GM19351 (cell line): ENCODE results near the gene DNAJB12.
"Not testable (repeated sequence)": the region's sequence is repeated elsewhere in the genome, so short reads cannot be mapped to it uniquely, and the experiment has no call there.

Source experiments
- ATAC-seq: cut with Tn5 transposase; IDR thresholded peaks from one replicate; pipeline ENCODE4 v1.9.1; 2021; ENCODE audit warnings: mild to moderate bottlenecking, moderate library complexity; ENCODE audit not compliant: unreplicated experiment

DNAJB12 gene

DNA sequence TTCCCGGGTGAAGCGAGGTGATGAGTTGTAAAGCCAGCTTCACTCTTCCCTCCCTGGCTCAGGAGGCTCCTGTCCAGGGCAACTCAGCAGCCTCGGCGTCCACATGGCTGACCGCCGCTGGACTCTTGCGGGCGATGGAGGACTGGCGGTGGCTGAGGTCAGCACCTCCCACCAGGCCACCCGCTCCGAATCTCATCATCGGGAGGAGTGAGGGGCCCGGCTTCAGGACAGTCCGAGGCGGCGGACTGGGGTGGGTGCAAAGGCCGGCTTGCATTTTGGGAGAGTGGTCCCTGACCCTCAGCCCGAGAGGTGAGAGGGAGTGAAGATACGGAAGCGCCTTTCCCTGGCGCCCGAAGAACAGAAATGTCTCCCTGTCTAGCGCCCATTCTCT lies 759 bp downstream of the DNAJB12 start:
- no peak for ATAC-seq

GRCh38 chr10:72353028-72353964 lies 1.4 kb downstream of the DNAJB12 start:
- no peak for ATAC-seq

- ATAC-seq, result no peak
These were observed 3.2 kb downstream of the DNAJB12 start for GRCh38 chr10:72351479-72351878.

DNA sequence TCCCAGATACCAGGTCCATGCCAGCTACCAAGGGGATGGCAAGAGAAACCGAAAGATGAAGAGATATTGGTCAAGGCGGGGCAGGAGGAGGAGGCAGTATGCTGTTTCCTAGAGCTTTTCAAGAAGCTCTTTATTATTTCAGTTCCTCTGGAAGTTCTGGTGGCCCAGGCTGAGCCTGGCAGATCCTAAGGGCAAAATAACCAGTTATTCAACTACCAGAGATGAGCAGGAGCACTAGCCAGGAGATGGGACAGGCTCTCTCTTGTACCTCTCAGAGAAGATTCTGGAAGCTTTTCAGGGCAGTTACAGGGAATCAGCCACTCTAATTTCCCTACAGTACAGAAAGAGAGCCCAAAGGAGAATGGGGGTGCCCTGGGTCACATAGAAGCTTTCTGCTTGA lies 5.3 kb downstream of the DNAJB12 start:
- no peak for ATAC-seq

- ATAC-seq, result no peak
These were observed 6.4 kb downstream of the DNAJB12 start for GRCh38 chr10:72348282-72348681.

DNA sequence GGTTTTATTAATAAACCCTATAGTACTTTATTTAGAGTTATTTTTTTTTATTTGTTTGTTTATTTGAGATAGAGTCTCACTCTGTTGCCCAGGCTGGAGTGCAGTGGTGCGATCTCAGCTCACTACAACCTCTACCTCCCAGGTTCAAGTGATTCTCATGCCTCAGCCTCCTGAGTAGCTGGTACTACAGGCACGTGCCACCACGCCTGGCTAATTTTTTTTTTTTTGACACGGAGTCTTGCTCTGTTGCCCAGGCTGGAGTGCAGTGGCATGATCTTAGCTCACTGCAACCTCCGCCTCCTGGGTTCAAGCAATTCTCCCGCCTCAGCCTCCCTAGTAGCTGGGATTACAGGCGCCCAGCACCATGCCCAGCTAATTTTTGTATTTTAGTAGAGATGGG lies 8.6 kb downstream of the DNAJB12 start:
- not testable (repeated sequence) for ATAC-seq

- ATAC-seq, result no peak
These were observed 9.8 kb downstream of the DNAJB12 start for GRCh38 chr10:72344932-72345331.

DNA sequence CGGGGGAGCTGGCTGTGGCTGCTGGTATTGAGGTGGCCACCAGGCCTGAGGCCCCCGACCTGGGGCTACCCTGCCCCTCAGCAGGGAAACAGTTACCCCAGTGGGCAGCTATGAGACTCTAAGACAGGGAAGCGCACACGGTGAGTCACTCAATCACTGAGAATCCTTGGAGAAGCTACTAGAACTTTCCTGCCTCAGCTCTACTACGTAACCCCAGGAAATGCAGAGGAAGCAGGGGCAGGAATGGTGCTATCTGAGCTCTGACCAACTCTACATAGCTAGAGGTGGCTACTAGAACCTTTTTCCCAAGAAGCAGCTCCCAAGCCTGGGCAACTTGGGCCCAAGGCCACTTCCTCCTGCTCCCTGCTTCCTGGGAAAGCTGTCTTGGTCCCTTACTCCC lies 11.8 kb downstream of the DNAJB12 start:
- no peak for ATAC-seq

GRCh38 chr10:72340510-72341261 lies 14.0 kb downstream of the DNAJB12 start:
- ATAC-seq, result no peak

DNA sequence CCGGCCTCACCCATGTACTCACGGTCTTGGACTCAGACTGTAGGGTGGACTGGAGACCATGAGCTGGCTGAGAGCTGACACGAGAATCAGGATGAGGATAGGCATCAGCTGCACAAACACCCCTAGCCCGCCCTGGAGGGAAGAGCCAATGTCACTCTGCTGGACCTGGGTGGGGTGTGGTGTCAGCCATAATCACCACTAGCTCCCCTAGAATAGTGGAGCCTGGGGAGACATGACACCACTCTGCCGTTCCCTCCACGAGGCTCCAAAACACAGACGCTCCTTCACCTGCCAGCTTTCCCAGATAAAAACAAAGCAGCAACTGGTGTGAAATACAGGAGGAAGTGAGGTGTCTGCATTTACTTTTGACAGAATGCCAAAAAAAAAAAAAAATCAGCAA lies 16.5 kb downstream of the DNAJB12 start:
- ATAC-seq, result no peak

GRCh38 chr10:72337722-72338121 lies 17.0 kb downstream of the DNAJB12 start:
- no peak for ATAC-seq

DNA sequence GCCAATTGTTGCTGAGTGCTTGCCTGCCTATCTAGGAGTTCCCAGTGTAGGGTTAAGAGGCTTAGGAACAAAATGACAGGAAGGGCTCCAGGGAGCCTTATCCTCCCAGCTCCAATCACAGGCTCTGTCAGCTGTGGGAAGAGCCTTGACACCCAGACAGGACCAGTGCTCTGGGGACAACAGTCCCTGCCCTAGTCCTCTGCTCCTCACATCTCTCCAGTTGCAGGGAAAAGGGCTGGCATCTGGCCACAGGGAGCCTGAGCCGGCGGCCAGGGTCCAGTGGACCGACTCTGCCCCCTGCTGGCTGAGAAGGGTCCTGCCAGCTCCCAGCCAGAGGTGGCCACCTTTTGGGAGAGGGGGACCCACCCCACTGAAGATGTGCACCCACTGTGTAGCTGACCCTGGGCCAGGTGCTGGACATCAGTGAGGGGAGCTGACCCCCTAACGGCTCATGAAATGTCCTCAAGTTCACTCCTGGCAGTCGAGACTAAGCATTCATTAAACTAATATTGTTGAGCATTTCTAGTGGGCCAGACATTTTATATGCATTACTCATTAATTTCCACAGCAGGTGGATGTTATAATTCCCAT lies 17.6 kb downstream of the DNAJB12 start:
- ATAC-seq, result no peak

GRCh38 chr10:72336259-72337038 lies 18.3 kb downstream of the DNAJB12 start:
- ATAC-seq, result no peak

DNA sequence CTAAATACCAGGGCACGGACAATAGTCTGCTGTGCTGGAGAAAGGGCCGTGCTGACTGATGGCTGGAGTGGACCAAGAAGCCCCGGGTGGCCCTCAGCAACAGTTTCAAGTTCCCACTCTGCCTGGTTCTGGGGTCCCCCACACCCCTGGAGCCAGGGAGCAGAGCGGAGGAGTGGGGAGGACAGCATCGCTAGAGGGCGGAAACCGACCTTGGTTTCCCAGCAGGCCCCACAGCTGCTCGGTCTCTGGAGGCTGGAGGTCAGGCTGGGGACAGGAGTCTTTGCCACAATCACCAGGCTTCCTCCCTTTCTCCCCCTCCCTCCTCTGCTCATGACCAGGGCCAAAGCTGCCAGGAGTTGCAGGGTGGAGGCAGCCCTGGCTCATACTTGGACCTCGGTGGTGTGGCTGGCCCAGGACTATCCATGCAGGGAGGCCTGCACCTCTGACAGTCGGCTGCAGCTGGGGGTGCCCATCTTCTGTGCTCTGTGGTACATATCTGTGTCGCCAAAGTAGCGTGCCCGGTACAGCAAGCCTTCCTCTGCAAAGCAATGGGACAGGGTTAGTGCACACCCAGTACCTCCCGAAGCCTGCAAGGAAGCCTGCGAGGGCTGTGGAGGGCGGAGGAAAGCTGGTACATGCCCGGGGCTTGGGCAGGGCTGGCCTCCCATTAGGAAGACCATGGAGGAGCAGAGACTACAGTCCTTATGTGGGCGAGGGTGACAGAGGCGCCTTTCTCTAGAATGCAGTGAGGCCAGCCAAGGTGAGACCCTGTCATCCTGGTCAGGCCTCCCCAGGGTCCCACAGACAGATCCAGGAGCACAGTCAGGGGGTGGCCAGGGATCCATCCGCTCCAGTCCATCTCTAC lies 19.1 kb downstream of the DNAJB12 start:
- peak; percentile 43 for ATAC-seq

DNA sequence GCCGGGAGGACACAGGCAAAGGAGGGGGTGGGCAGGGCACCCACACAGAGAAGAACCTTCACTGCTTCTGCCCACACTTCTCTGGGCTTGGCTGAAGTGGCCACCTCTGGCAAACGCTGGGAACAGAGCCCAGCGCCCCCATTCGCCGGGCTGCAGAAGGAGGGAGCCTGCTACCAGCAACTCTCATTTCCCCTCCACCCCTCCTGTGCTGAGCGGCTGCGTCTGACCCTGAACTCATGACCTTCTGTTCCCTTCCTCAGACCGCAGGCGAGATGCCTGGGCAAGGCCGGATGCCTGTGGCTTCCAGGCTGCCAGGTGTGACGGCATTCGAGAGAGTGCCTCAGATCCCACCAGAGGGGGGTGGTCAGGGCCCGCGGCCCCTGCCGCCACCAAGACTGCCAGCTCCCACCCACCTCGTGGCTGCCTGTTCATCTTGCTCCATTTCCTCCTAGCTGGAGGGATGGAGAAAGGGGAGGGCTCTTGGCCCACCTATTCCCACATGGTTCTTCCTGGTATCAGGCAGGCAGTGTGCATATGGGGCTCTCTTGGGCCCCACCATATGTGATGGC lies 19.8 kb downstream of the DNAJB12 start:
- ATAC-seq, result peak; percentile 64

DNA sequence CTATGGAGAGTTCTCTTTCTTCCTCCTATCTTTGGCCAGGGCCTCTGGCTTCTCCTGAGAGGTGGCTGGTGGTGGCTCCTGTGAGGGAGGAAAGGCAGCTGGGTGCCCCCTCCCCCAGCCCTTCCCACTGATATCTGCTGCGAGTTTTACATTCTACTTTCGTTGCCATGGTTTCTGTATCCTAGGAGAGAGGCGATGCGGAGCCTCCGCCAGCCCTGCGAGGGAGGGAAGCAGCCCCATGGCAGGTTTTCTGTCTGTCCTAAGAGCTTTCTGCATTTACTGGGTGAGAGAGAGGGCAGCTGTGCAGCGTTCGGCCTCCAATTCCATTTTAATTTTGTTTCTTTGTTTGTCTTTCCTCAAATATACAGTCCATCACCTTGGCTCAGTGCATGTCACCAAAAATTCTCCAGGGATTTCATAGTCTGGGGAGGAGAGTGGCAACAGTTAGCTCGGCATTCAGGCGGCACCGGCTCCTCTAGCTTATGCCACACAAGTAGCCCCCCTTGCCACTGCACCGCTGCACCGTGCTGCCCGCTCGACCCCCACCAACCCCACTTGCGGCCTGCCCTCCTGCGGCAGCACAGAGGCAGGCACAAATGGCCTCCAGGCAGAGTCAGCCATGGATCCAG lies 20.4 kb downstream of the DNAJB12 start:
- ATAC-seq, result peak; percentile 1

DNA sequence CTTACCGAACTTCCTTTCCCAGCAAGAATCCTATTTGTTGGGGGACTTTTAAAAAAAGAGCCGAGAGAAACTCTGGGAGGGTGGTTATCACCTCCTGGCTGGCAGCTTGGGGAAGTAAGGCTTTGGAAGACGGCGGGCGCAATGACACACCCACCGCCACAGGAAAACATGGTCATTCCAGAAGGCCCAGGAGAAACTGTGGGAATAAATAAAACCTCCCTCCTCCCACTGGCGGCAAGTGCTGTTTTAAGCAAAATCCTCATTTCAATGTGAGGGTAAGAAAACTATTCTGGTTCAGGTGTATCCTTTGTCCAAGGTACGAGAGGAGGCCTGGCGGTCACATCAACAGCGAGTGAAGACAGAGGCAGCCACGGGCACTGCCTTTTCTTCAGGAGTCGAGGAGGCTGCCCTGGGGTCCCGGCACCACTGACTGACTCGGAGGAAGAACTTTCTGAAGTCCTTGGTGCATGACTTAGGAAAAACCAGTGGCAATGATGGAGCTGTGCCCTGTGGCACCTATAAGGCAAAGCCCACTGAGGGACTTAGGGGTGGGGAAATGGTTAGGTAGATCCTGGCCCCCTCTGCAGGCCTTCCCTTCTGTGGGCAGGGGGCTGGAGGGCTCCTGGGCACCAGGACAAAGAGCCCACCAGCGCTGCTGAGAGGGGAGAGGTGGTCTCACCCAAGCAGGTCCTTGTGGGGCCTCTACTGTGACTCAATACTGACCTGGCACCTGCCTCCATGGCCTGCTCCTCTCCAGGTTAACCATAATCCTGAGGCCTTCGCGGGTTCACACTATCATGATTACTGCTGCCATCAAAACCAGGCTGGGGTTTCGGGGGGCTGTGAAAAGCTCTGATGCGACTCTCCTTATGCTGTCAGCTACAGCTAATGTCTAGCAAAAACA lies 21.4 kb downstream of the DNAJB12 start:
- ATAC-seq, result no peak
